Lower leg skin (tissue), 3 donors: ENCODE results near the gene MARS1.

ENCODE experiments used
- CTCF ChIP-seq, 3 donors: fragments of 450-650 bp; IDR thresholded peaks; one replicate each; pipeline ENCODE4 v1.5.1; 2016; ENCODE audit warnings: antibody characterized with exemption in 3 of 3, mild to moderate bottlenecking in 3 of 3, moderate library complexity in 2 of 3
- POLR2A ChIP-seq, 2 donors: fragments of 450-650 bp; IDR thresholded peaks; one replicate each; pipeline ENCODE4 v1.6.1; 2016 to 2017; ENCODE audit warnings: antibody characterized with exemption in 2 of 2, mild to moderate bottlenecking in 1 of 2, moderate library complexity in 1 of 2

DNA sequence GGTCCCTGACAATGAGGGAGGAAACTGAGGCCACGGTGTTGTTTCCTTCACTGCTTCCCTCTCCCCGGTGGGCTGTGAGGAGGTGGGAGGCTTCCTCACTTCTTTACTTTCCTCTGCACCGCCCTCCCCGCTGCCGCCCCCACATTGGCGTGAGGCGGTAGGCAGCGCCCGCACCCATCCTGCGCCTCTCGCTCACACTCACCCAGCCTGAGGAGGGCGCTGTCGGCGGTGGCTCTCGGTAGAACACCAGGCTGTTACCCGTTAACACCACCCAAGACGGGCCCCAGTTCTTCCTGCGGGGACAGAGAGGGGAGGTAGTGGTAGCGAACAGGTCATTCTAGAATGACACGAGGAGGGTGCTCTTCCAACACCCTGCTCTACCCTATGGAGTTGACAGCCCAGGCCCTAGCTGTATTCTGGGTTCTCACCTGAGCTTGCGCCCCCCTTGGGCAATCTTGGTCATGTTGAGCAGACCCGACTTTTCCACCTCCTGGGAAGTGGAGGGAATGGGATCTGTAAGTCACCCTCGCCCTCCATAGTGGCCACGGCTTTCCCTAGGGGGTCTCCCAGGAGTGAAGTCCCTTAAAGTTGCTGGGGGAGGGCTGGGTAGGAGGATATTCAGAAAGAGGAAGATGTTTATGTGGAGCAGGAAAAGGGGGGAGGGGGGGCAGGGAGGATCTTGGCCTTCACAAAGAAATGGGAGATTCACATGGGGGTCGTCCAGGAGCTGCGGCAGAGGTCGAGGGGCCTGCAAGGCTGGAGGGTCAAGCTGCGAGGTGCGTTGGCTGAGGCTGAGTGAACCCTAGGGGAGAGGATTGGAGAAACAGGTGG, 11.5 kb upstream of the MARS1 start:
- TF ChIP-seq CTCF (IDR thresholded peaks at IDR 0.05) (no peak), POLR2A (IDR thresholded peaks at IDR 0.05) (no peak)
